Measurements from ENCODE around the gene VAT1L.

VAT1L gene

DNA sequence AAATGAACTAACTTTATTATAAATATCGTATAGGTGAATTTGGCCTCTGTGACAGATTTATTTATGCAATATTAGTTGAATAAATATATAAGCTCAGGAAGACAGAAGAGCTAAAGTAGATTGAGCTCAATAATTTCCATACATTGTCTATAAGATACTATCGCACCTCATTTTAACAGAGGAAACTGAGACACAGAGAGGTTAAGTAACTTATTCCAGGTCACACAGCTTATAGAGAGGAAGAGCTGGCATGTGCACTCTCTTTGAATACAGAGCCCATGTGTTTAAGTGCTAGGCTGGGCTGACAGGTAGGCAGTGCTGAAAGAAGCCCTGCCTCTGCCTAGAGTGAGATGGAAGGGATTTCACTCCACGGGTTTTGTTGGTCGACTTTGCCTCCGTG is 48.4 kb downstream of the VAT1L start:
- no peak for DNase-seq

DNA sequence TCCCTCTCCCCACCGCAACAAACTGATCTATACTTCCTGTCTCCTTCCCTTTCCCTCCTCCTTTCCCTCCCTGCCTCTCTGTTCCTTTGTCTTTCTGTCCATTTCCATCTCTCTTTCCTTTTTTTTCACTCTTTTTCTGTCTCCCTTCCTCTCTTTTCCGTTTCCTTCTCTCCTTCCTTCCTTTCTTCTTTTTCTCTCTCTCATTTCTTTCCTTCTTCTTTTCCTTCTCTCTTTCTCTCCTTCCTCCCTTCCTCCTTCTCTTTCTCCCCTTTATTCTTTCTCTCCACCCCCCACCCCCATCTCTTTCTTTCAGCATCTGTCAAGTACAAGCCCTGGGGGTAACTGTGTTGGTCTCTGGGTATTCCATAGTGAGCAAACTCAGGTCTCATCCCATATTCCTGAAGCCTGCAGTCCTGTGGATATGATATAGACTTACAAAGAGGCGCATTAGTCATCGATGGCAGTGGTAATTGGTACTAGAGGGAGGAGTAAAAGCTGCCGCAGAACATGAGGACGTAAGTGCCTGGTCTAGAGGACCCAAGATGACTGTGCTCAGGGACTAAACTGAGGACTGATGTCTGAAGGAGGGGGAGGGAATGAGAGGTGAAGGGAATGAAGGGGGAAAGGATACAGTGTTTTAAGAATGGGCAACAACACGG is 50.4 kb downstream of the VAT1L start:
- DNase-seq = no peak

DNA sequence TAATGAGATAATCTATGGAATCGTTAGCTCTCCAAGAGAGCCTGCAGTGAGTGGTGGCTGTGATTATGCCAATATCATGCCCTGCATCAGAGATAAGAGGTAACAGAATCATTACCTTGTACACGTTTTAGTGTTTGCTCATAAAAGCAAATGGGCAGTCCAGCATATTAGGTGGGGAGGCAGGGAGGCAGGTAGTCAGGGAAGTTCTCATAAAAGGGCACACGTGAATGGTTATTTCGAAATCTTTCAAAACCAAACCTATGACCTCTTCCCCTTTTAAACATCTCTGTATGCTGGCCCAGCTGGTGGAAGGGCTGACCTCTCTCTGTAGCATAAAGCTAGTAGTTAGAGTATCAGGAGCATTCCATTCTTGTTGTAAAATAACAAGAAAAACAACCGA is 51.7 kb downstream of the VAT1L start:
- DNase-seq = no peak

GRCh38 chr16:77840673-77841501 is 52.5 kb downstream of the VAT1L start:
- no peak for DNase-seq

DNA sequence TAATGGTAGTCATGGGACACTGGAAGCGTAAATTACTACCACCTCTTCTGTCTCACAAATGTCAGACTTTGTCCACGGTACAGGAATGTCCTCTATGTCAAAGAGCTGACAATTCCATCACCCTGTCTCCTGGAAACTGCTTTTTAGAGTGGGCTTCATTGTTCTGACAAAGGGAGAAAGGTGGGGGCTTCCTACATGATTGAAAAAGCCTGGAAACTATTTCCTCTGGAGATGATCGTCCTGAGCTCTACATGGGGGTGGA is 53.1 kb downstream of the VAT1L start:
- DNase-seq = no peak

DNA sequence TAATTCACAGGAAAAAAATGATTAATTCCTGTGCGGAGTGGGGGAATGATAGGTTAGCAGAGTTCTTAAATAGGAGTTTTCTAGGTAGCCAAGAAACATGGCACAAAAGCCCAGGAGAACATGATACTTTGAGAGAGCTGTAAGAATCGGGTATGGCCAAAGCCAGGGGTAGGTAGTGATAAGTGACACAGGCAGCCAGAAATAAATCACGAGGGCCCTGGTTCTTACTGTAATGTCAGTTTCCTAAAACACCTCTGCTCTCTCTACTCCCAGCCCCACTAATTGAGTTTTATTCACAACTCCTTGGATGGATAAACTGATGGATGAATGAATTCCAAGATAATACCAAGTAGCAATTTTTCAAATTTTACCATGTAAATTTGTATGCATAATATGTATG is 54.1 kb downstream of the VAT1L start:
- no peak for DNase-seq

GRCh38 chr16:77843405-77843804 is 55.0 kb downstream of the VAT1L start:
- DNase-seq = no peak

DNA sequence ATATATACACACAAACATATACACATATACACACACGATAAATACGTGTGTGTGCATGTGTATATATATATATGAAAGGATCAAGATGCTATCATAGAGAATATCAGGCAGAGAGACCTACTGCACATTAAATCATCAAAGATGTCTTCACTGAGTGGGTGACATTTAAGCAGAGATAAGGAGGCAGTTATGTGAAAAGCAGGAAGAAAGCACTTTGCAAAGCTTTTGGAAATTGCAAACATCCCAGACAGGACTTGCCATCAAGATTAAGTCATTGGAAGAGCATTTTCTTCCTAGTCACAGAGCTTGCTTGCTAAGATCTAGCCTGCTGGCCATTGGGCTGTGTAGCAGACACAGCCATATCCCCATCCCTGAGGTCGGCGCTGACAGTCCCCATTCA is 56.4 kb downstream of the VAT1L start:
- DNase-seq = no peak

DNA sequence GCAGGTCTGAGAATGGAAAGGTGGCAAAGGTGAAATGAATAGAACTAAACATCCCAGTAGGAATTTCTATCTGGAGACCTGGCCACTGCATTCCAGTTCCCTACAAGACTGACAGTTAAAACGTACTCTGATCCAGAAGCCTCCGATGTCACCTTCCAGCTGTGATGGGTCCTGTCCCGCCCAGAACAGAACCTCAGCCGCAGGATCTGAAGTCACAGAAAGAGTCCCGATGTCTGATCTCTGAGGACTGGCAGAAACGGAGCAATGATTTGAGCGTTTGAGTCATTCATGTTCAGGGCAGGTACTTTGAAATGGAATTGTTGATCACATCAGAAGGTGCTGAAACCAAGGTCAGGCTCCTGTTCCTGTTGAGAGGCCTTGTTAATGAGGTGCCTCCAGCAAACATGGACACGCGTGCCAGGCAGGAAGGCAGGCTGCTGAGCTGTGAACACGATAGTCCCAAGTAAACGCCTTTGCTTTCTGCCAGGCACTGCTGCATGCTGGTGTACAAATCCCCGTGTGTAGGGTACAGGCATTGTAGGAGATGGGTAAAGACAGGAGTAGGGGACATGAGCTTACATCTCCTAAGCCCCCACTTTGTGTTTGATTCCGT is 61.4 kb downstream of the VAT1L start:
- no peak for DNase-seq

- DNase-seq = no peak
These were observed 62.4 kb downstream of the VAT1L start for GRCh38 chr16:77850636-77851333.

GRCh38 chr16:77853161-77853560 is 64.8 kb downstream of the VAT1L start:
- no peak for DNase-seq

- DNase-seq = no peak
These were observed 68.2 kb downstream of the VAT1L start for GRCh38 chr16:77856438-77857160.

DNA sequence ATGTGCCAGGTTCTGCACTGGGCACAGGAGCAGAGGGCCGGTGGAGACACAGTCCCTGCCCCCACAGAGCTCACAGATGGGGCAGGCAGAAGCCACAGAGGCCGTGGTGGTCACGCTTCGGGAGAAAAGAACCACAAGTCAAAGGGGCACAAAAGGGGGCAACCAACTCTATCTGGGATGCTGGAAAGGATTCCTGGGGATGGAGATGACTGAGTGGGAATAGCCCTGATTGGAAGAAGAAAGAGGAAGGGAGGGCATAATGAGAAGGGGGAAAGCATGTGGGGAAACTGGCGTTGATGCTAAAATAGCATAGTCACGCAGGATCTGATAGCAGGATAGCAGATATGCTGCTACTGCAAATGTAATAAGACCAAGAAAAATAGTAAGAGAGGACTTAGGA is 69.7 kb downstream of the VAT1L start:
- no peak for DNase-seq

GRCh38 chr16:77859493-77860232 is 71.3 kb downstream of the VAT1L start:
- no peak for DNase-seq

- no peak for DNase-seq
These were observed 72.6 kb downstream of the VAT1L start for GRCh38 chr16:77860953-77861352.

DNA sequence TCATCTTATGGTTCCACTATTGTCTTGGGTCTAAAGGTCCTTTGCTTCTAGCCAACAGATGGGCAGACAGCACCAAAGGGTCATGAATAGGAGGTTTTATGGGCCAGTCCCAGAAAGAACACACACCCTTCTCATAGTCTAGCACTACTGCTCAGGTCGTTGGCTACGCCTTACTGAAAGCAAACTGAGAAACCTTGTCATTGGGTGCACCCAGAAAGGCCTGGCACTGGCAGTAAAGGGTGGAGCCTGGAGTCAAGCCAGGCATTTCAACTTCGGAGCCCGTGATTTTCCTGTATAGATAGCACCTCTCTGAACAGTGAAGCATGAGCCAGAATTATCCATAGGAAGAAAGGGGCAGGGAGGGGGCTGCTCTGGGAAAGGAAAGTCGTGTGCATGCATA is 74.9 kb downstream of the VAT1L start:
- DNase-seq = no peak

GRCh38 chr16:77866752-77867151 is 78.4 kb downstream of the VAT1L start:
- DNase-seq = no peak

GRCh38 chr16:77868052-77868451 is 79.7 kb downstream of the VAT1L start:
- no peak for DNase-seq

- DNase-seq = no peak
These were observed 80.1 kb downstream of the VAT1L start for GRCh38 chr16:77868478-77868877.

DNA sequence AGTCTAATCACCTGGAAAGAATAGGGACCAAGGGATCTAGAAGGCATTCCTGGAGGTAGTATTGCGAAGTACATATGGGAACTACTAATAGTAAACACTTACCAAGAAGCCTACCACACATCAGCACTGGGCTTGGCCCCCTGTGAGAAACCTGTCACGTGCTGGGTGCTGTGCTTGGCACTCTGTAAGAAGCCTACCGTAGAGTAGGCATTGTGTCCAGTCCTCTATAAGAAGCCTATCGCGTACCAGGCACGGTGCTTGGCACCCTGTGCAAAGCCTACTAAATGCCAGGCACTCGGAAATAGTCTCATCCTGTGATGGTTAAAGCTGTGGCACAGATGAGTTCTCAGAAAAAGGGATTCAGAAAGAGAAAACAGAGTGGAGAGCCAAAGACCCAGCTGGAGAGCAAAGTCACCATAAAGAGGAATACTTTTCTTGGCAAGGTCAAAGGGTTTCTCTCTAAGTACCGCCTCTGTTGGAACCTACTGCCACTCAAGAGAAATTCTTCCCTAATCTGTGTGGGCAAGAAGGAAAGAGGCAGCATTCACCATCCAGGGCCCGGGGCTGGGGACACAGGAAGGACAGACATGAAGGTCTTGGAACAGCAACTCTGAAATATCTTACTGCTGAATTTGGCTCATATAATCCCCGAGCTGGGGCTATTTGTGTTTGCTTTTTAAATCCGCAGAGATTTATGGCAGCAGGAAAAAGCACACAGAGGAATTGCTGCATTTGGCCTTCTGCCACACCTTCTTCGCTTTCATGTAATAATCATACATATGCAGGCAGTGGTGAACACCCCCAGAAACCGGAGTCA is 81.8 kb downstream of the VAT1L start:
- DNase-seq = no peak

DNA sequence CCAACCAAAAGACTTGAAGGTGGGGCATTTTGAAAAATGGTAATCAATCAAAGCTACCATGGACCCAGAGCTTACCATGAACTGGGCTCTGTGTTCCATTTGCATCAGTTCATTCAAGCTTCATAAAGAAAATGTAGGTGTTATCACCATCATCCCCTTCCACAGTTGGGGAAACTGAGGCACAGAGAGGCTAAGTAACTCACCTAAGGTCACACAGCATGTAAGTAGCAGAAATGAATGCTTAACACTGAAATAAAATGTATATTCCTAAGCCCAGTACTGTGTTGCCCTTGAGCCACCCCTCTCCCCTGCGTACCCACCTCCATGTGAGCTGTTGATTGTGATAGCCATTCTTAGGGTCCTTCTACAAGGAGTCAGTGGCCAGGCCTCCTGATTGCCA is 83.6 kb downstream of the VAT1L start:
- DNase-seq = no peak

- no peak for DNase-seq
These were observed 84.7 kb downstream of the VAT1L start for GRCh38 chr16:77873066-77873465.
